Pulmonary artery endothelial cell (primary cell): ENCODE results near the gene KRTAP4-8. TPM values are rescaled to one million over a fixed set of nuclear protein-coding genes. Genes with fewer than 3 reads are reported as not detected.
A peak's percentile ranks its signal among the peaks of the same experiment; 100 is the strongest.
"Not testable (repeated sequence)": the region's sequence is repeated elsewhere in the genome, so short reads cannot be mapped to it uniquely, and the experiment has no call there.

Experiments used
- DNase-seq: peaks from one replicate; pipeline ENCODE4 v3.0.0-alpha.2; 2011; ENCODE audit warnings: low read depth, low spot score
- total RNA-seq: library from RNA; depleted of rRNA; stranded (reverse); fragments of >200 nt; gene quantifications from 2 replicates; pipeline ENCODE4 v1.2.3, GENCODE V29; 2014

Gene KRTAP4-8
- total RNA-seq, 1 donor from 2014 or later, result not detected

- DNase-seq, result not testable (repeated sequence)
Observed at GRCh38 chr17:41108728-41109386, 10.9 kb upstream of the KRTAP4-8 start.

GRCh38 chr17:41107941-41108450 lies 10.1 kb upstream of the KRTAP4-8 start:
- no peak for DNase-seq

GRCh38 chr17:41105347-41105746 lies 7.4 kb upstream of the KRTAP4-8 start, which contains the start of gene KRTAP4-9:
Gene KRTAP4-9 (plus strand): TSS chr17:41105389. CDS start chr17:41105389, 0 bp downstream.
- not testable (repeated sequence) for DNase-seq

- not testable (repeated sequence) for DNase-seq
Observed at GRCh38 chr17:41104386-41105038, 6.6 kb upstream of the KRTAP4-8 start.

- no peak for DNase-seq
Observed at GRCh38 chr17:41103896-41104295, 6.0 kb upstream of the KRTAP4-8 start.

GRCh38 chr17:41101586-41102259 lies 3.8 kb upstream of the KRTAP4-8 start, which contains the start of gene KRTAP4-16:
Gene KRTAP4-16 (minus strand): TSS chr17:41102209. CDS start chr17:41102209, 0 bp downstream.
- DNase-seq, result no peak

- DNase-seq, result peak; percentile 5
Observed at GRCh38 chr17:41099682-41100480, 1.9 kb upstream of the KRTAP4-8 start.

GRCh38 chr17:41098481-41098880 lies 539 bp upstream of the KRTAP4-8 start:
- no peak for DNase-seq

GRCh38 chr17:41096055-41096454 lies 1.9 kb downstream of the KRTAP4-8 start:
- DNase-seq, result no peak

- DNase-seq, result not testable (repeated sequence)
Observed at GRCh38 chr17:41088760-41089352, 9.1 kb downstream of the KRTAP4-8 start.

- not testable (repeated sequence) for DNase-seq
Observed at GRCh38 chr17:41084100-41084856, 13.7 kb downstream of the KRTAP4-8 start, which contains the start of gene KRTAP4-7. Gene KRTAP4-7 (plus strand): TSS chr17:41084150. CDS start chr17:41084207, 57 bp downstream.

- not testable (repeated sequence) for DNase-seq
Observed at GRCh38 chr17:41083427-41083826, 14.5 kb downstream of the KRTAP4-8 start.

GRCh38 chr17:41082626-41083025 lies 15.3 kb downstream of the KRTAP4-8 start:
- no peak for DNase-seq

GRCh38 chr17:41076788-41077187 lies 21.2 kb downstream of the KRTAP4-8 start:
- no peak for DNase-seq

GRCh38 chr17:41073676-41074075 lies 24.3 kb downstream of the KRTAP4-8 start:
- DNase-seq, result no peak

- no peak for DNase-seq
Observed at GRCh38 chr17:41071606-41072360, 26.2 kb downstream of the KRTAP4-8 start.

- DNase-seq, result no peak
Observed at GRCh38 chr17:41069031-41069430, 28.9 kb downstream of the KRTAP4-8 start.

- no peak for DNase-seq
Observed at GRCh38 chr17:41067281-41067680, 30.7 kb downstream of the KRTAP4-8 start.
